ENCODE measurements around the gene TMEM80.

- TF ChIP-seq CTCF (conservative IDR thresholded peaks at IDR 0.05; ENCODE audit: low read length) (no peak), EZH2phosphoT487 (IDR thresholded peaks at IDR 0.05; ENCODE audit: borderline replicate concordance) (no peak)
Measured at GRCh38 chr11:708511-708910, 12.9 kb downstream of the TMEM80 start.
